ENCODE results near the gene RALB.
"Not testable (repeated sequence)": the region's sequence is repeated elsewhere in the genome, so short reads cannot be mapped to it uniquely, and the experiment has no call there.

Gene RALB

GRCh38 chr2:120319123-120319522 lies 66.5 kb downstream of the RALB start:
- no peak for DNase-seq

- no peak for DNase-seq
These were observed 67.2 kb downstream of the RALB start for GRCh38 chr2:120319686-120320317.

GRCh38 chr2:120320318-120320851 lies 67.7 kb downstream of the RALB start:
- DNase-seq, result peak; percentile 40

GRCh38 chr2:120320887-120321556 lies 68.4 kb downstream of the RALB start:
- not testable (repeated sequence) for DNase-seq

GRCh38 chr2:120321721-120322284 lies 69.2 kb downstream of the RALB start:
- DNase-seq, result no peak

GRCh38 chr2:120322329-120322728 lies 69.7 kb downstream of the RALB start:
- DNase-seq, result no peak

GRCh38 chr2:120323214-120323613 lies 70.6 kb downstream of the RALB start:
- no peak for DNase-seq

- DNase-seq, result no peak
These were observed 71.3 kb downstream of the RALB start for GRCh38 chr2:120323807-120324399.

- DNase-seq, result no peak
These were observed 72.3 kb downstream of the RALB start for GRCh38 chr2:120324933-120325332.

GRCh38 chr2:120326066-120326465 lies 73.4 kb downstream of the RALB start:
- no peak for DNase-seq

GRCh38 chr2:120330946-120331822 lies 78.5 kb downstream of the RALB start:
- DNase-seq, result peak; percentile 87

GRCh38 chr2:120331903-120332302 lies 79.3 kb downstream of the RALB start:
- DNase-seq, result no peak

- DNase-seq, result no peak
These were observed 79.7 kb downstream of the RALB start for GRCh38 chr2:120332384-120332783.

GRCh38 chr2:120334068-120334467 lies 81.4 kb downstream of the RALB start:
- no peak for DNase-seq

GRCh38 chr2:120336749-120337148 lies 84.1 kb downstream of the RALB start:
- DNase-seq, result no peak

- no peak for DNase-seq
These were observed 85.4 kb downstream of the RALB start for GRCh38 chr2:120338015-120338414.

- no peak for DNase-seq
These were observed 89.3 kb downstream of the RALB start for GRCh38 chr2:120341977-120342376.

- DNase-seq, result peak; percentile 81
These were observed 89.8 kb downstream of the RALB start for GRCh38 chr2:120342446-120342845.

GRCh38 chr2:120343100-120343432 lies 90.4 kb downstream of the RALB start:
- peak; percentile 49 for DNase-seq

- peak; percentile 84 for DNase-seq
These were observed 90.9 kb downstream of the RALB start for GRCh38 chr2:120343433-120344105.

Measured in NCI-H82 (cell line).